Activated CD8-positive, alpha-beta memory T cell treated with anti-CD3 and anti-CD28 coated beads, Interleukin-2, amount 50 U/mL, for 24 hours (primary cell): ENCODE data around the gene ACAP2.
"Not testable (repeated sequence)": the region's sequence is repeated elsewhere in the genome, so short reads cannot be mapped to it uniquely, and the experiment has no call there.

Experiments used
- DNase-seq: peaks from one replicate; pipeline ENCODE4 v3.0.0-alpha.2; 2020; ENCODE audit errors: extremely low read depth

ACAP2 gene

GRCh38 chr3:195291121-195291520 is 151.7 kb downstream of the ACAP2 start:
- no peak for DNase-seq

DNA sequence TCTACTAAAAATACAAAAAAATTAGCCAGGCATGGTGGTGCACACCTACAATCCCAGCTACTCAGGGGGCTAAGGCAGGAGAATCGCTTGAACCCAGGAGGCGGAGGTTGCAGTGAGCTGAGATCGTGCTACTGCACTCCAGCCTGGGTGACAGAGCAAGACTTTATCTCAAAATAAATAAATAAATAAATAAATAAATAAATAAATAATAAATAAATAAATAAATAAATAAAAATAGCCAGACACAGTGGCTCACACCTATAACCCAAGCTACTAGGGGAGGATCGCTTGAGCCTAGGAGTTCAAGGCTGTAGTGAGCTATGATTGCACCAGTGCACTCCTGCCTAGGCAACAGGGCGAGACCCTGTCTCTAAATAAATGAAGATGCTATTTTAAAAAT is 152.2 kb downstream of the ACAP2 start:
- not testable (repeated sequence) for DNase-seq

- DNase-seq, result no peak
Observed at GRCh38 chr3:195286115-195286872, 156.5 kb downstream of the ACAP2 start.

- DNase-seq, result no peak
Observed at GRCh38 chr3:195285372-195285771, 157.4 kb downstream of the ACAP2 start.

- DNase-seq, result no peak
Observed at GRCh38 chr3:195284842-195285241, 158.0 kb downstream of the ACAP2 start.

DNA sequence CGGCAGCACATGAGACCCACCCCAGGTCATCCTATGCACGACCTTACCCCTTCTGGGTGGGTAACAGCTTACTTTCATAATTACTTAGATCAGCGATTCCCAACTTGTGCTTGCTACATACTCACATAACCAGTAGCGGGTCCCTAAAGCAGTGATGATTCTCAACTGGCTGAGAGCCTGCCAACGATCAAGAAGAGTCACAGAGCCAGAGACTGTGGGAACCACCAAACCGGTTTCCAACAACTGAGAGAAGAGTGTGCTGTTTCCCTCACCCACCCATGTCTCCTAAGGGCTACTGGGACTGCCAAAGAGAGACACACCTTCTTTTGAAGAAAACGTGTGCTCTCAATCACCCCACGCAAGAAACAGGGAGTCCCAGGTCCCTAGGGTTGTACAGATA is 159.9 kb downstream of the ACAP2 start:
- no peak for DNase-seq

GRCh38 chr3:195274259-195274966 is 168.4 kb downstream of the ACAP2 start:
- no peak for DNase-seq

DNA sequence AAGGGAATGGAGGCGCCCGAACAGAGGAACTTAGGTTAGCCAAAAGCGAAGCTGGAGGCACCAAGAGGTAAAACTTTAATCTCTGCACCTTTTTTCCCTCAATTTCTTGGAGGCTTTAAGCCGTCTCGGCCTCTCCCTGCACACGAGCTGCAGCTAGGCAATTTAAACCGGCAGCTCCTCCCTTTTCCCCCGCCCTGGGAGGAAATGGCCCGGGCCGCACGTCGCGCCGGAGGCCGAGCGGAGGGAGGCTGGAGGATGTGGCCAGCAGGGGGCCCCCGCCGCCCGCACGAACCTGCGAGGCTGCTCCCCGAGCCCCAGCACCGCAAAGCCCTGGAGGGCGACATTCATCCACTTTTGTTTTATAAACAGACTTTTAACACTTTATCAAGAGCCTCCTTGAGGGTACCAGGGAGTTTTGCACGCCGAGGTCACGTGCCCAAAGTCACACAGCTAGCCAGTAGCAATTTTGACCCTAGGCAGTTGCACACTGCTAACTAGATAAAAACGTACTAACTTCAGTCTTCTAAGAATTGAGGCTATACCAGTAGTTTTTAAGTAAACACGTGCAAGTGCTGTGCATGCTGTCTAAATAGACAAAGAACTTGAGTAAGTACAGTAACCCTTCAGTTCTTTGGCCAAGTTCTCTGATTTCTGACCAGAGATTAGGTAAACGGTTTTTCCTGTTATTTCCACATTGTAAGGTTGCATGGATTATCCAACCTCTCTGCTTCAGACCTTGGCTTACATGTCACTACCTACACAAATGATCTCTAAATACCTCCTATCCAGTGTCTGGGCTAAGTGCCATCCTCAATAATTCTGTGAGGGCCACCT is 171.2 kb downstream of the ACAP2 start:
- peak; percentile 75 for DNase-seq

DNA sequence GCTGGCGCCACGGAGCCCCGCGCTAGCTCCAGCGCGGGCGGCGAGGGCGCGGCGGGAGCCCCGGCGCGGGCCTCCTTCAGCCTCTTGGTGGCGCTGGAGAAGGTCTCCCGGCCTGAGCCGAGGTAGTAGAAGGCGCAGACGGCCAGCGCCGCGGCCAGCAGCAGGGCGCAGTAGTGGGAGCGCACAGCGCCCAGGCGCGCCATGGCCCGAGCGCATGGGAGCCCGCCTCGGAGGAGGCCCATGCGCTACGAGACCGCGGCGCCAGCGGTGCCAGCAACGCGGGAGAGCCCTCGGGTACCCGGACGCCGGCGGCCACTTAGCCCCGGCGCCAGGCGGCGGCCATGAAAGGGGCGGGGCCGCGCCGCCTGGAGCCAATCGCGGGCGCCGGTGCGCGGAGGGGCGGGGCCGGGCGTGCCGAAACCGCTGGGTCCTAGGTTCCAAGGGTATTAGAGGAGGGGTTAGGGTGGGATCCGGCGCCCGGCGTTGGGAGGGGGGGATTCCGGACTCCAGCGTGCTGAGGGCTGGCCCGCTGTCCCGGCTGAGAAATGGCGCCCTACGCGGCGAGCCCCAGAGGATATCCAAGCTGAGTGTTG is 171.9 kb downstream of the ACAP2 start, which contains the start of gene XXYLT1:
TSS of gene XXYLT1 (minus strand) at position 343 of the 593 bp plus-strand sequence. CDS start at position 242, 101 bp downstream.
- peak; percentile 69 for DNase-seq

DNA sequence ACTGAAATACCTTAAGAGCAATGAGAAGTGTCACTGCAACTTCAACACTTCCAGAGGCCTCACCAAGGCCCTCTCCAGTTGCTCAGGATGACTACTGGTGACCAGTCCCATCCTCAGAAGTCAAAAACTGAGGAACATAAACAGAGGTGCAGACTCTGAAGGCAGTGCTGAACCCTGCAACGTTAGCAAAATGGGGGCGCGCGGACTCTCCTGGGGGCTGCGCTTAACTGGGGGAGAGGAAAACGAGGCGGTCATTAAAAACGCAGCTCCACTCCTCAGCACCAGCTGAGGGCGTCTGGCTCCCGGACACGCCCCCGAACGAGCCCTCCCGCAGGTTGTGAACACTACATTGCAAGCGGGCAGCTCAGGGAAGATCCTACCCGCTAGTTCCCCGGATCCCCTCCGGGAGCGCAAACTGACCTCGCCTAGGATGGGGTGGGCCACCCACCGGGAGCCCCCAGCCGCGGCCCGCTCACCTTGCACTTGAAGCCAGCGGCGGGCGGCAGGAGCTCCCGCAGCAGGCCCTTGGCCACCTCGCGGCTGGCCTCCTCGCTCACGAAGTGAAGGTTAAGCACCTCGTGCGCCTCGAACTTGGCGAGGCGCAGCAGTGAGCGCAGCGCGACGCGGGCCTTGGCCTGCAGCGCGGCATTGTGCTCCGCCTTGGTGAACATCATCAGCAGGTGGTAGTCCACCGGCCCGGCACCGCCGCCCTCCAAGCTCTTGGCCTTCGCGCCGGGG is 172.6 kb downstream of the ACAP2 start:
- DNase-seq, result no peak

- DNase-seq, result no peak
Observed at GRCh38 chr3:195269375-195270078, 173.3 kb downstream of the ACAP2 start.

GRCh38 chr3:195268576-195269309 is 174.1 kb downstream of the ACAP2 start:
- DNase-seq, result no peak

- no peak for DNase-seq
Observed at GRCh38 chr3:195267096-195267495, 175.7 kb downstream of the ACAP2 start.

GRCh38 chr3:195266428-195266827 is 176.4 kb downstream of the ACAP2 start:
- no peak for DNase-seq

- no peak for DNase-seq
Observed at GRCh38 chr3:195265363-195265976, 177.3 kb downstream of the ACAP2 start.

GRCh38 chr3:195263925-195264600 is 178.8 kb downstream of the ACAP2 start:
- DNase-seq, result no peak

GRCh38 chr3:195263193-195263924 is 179.5 kb downstream of the ACAP2 start:
- no peak for DNase-seq

DNA sequence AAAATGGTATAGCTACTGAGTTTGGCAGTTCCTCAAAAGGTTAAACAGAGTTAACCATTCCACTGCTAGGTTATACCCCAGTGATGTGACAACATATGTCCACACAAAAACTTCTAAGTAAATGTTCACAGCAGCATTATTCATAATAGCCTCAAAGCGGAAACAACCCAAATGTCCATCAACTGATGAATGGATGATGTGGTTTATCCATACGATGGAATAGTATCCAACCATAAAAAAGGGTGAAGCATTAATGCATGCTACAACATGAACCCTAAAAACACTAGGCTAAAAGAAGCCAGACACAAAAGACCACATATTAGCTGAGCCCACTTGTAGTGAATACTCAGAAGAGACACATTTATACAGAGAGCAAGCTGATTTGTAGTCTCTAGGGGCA is 180.9 kb downstream of the ACAP2 start:
- DNase-seq, result no peak
